Measurements from ENCODE around the gene ITGB3. TPM values are rescaled to one million over a fixed set of nuclear protein-coding genes. Genes with fewer than 3 reads are reported as not detected.
A peak's percentile ranks its signal among the peaks of the same experiment; 100 is the strongest.

Gene ITGB3
- total RNA-seq, 2 donors from 2014 or later: 3.4 to 12.4 TPM

DNA sequence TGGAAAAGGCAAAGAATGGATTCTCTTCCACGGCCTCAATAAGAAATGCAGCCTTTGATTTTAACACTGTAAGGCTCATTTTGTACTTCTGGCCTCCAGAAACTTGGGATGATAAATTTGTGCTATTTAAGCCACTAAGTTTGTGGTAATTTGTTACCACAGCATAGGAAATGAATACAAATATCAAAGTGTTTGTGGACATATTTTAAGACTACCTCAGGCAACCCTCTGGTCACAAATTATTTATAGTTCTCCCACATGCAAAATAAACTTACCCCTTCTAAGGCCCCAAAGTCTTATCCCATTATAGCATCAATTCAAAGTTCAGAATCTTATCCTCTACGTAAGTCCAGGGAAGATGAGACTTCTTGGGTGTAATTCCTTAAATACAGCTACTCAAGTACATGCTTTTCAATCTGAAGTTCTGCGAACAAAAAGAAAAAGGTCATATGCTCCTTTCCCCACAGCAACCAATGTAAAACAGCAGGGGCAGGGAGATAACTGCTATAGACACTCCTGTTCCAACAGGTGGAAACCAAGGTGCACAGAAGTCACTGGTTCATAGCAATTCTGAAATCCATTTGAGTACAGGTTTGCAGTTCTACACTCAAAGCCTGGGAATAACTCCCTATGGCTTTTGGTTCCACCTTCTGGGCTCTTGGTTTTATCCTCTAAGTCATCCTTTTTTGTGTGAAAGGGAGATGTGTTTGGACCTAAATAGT lies 64.7 kb downstream of the ITGB3 start:
- 96% methylated on average over 3 of the region's 3 CpGs for WGBS
- TF ChIP-seq, protein P1, sequence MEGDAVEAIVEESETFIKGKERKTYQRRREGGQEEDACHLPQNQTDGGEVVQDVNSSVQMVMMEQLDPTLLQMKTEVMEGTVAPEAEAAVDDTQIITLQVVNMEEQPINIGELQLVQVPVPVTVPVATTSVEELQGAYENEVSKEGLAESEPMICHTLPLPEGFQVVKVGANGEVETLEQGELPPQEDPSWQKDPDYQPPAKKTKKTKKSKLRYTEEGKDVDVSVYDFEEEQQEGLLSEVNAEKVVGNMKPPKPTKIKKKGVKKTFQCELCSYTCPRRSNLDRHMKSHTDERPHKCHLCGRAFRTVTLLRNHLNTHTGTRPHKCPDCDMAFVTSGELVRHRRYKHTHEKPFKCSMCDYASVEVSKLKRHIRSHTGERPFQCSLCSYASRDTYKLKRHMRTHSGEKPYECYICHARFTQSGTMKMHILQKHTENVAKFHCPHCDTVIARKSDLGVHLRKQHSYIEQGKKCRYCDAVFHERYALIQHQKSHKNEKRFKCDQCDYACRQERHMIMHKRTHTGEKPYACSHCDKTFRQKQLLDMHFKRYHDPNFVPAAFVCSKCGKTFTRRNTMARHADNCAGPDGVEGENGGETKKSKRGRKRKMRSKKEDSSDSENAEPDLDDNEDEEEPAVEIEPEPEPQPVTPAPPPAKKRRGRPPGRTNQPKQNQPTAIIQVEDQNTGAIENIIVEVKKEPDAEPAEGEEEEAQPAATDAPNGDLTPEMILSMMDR (IDR thresholded peaks at IDR 0.05): no peak
- TF ChIP-seq POLR2AphosphoS5 (IDR thresholded peaks at IDR 0.05) (no peak), POLR2A (IDR thresholded peaks at IDR 0.05) (no peak)
- H3K27me3 ChIP-seq (replicated peaks; ENCODE audit: insufficient read depth): no peaks in the 10 kb centered on the region
- no peaks in the 10 kb centered on the region for H3K4me1 ChIP-seq (replicated peaks)
- intact Hi-C loops (cut with DNase I): no loop called here
- no peaks in the 10 kb centered on the region for H3K9me3 ChIP-seq
- H3K27ac ChIP-seq: no peak overlapping the region
- no peaks in the 10 kb centered on the region for H3K36me3 ChIP-seq
- DNase-seq (ENCODE audit: low spot score): no peak
- H3K4me3 ChIP-seq: no peak overlapping the region

DNA sequence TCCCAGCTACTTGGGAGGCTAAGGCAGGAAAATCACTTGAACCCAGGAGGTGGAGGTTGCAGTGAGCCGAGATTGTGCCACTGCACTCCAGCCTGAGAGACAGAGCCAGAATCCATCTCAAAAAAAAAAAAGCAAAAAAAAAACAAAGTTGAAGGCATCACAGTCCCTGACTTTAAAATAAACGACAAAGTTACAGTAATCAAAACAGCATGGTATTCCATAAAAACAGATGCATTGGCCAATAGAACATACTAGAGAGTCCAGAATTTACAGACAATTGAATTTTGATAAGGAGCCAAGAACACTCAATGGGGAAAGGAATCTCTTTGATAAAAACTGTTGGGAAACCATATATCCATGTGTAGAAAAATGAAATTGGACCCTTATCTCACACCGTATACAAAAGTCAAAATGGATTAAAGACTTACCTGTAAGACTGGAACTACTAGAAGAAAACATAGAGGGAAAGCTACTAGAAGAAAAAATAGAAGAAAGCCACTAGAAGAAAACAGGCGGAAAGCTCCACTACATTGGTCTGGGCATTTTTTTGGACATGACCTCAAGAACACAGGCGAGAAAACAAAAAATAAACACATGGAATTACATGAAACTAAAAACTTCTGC lies 67.4 kb downstream of the ITGB3 start:
- Histone ChIP-seq H3K27ac (no peak overlapping the region), H3K4me3 (no peak overlapping the region), H3K9me3 (no peaks in the 10 kb centered on the region), H3K4me1 (replicated peaks) (no peaks in the 10 kb centered on the region), H3K36me3 (no peaks in the 10 kb centered on the region), H3K27me3 (replicated peaks; ENCODE audit: insufficient read depth) (no peaks in the 10 kb centered on the region)
- no peak for TF ChIP-seq POLR2AphosphoS5 (IDR thresholded peaks at IDR 0.05)
- TF ChIP-seq POLR2A (IDR thresholded peaks at IDR 0.05): no peak
- TF ChIP-seq, protein P1 (IDR thresholded peaks at IDR 0.05): no peak
- intact Hi-C loops (cut with DNase I): no loop called here
- WGBS: 78% methylated on average over 5 of the region's 5 CpGs
- no peak for DNase-seq (ENCODE audit: low spot score)

DNA sequence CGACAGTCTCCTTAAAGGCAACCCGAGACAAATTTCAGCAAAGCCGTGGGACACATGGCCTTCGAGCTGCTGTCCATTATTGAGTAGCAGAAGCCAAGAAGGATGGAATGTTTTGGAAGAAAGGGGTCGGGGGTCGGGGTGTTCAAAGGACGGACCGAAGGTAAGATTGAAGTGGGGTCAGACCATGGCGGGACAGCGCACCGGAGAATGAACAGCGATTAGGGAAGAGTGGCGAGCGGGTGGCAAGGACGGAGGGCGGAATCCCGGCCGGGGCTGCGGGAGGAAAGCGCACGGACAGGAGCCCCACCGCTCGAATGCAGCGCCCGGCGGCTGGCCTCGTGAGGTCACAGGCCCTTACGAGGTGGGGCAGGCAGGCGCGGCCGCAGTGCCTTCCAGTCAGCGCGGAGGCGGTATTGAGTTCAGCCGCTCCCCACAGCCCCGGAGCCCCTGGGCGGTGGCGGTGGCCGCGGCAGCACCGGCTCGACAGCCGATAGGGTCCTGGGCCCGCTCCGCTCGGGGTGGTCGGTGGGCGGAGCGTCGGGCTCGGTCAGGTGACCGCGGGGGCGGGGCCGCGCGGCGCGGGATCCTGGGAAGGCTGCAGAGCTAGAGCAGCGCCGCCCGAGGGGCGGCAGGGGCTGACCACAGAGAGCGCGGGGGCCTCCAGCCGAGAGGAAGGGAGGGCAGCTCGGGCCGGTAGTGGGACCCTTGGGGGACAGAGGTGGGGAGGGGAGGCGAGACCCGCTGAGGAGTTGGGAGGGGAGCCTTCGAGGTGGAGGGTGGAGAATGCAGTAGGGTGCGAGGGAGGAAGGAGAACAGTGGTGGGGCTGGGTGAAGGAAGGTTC lies 70.0 kb downstream of the ITGB3 start, which contains the start of gene EFCAB13:
Gene EFCAB13, plus strand, starts transcription at position 574 of the 842 bp plus-strand sequence. CDS start 4,399 bp downstream, outside the sequence.
- Histone ChIP-seq H3K27me3 (replicated peaks; ENCODE audit: insufficient read depth) (no peaks in the 10 kb centered on the region), H3K4me1 (replicated peaks) (no peaks in the 10 kb centered on the region), H3K9me3 (no peaks in the 10 kb centered on the region), H3K27ac (peak within 1 kb of the TSS; percentile 87 to 94), H3K36me3 (no peaks in the 10 kb centered on the region), H3K4me3 (peak within 1 kb of the TSS; percentile 58 to 76)
- DNase-seq (ENCODE audit: low spot score): peak; percentile 83
- peak; percentile 57 for TF ChIP-seq POLR2AphosphoS5 (IDR thresholded peaks at IDR 0.05)
- TF ChIP-seq, protein P1 (IDR thresholded peaks at IDR 0.05): peak in 2 of 4 experiments; percentile 40 to 46
- peak; percentile 98 for TF ChIP-seq POLR2A (IDR thresholded peaks at IDR 0.05)
- under 1% methylated on average over 53 of the region's 72 CpGs for WGBS
- intact Hi-C loops (cut with DNase I): no loop called here

DNA sequence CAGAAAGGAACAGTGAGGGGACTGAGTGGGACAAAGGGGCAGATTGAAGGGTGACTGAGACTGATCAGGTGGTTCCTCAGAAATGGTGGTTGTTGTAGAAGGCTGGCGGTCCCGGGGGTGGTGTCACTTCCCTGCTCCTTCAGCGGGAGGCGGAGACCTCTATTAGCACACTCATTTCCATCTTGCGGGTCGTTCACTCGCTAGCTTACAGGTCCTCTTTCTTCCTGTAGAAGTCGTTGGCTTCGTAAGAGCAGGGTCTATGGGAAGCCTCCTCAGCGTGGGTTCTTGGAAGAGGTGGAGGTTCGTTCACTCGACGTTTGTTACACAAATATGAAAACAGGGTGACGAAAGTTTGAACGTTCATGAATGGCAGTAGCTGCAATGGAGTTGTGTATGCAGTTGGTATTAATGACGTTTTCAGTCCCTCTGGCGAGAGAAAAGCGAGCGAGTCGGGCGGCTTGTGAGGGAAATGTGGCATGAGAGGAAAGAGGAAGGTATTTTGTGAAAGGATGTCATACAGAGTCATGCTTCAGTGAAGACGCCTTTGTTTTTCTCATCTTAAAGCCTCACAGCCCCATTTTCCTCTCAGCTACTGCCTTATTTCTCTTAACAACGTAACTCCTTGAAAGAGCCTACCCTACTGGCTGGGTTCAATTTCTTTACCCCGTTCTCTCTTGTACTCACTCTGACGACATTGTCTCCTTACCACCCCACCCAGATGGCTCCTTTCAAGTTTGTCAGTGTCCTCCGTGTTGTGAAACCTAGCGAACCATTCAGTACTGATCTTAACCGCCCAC lies 70.8 kb downstream of the ITGB3 start:
- no peaks in the 10 kb centered on the region for H3K27me3 ChIP-seq (replicated peaks; ENCODE audit: insufficient read depth)
- peak overlapping the region; percentile 87 to 94 for H3K27ac ChIP-seq
- no peaks in the 10 kb centered on the region for H3K9me3 ChIP-seq
- intact Hi-C loops (cut with DNase I): loop anchor here (5.0 kb wide), 1 partner anchor 293 kb away; no protein-coding TSS in a partner anchor
- peak overlapping the region; percentile 58 to 76 for H3K4me3 ChIP-seq
- 21% methylated on average over 28 of the region's 28 CpGs for WGBS
- no peaks in the 10 kb centered on the region for H3K4me1 ChIP-seq (replicated peaks)
- no peaks in the 10 kb centered on the region for H3K36me3 ChIP-seq
- peak; percentile 43 for DNase-seq (ENCODE audit: low spot score)
- TF ChIP-seq, protein P1 (IDR thresholded peaks at IDR 0.05): no peak
- TF ChIP-seq POLR2AphosphoS5 (IDR thresholded peaks at IDR 0.05) (no peak), POLR2A (IDR thresholded peaks at IDR 0.05) (no peak)
